Stimulated activated CD8-positive, alpha-beta memory T cell treated with anti-CD3 and anti-CD28 coated beads, Interleukin-15, amount 100 ng/mL, for 24 hours (primary cell): ENCODE results near the gene SLC6A9.
A peak's percentile ranks its signal among the peaks of the same experiment; 100 is the strongest.

ENCODE experiments used
- DNase-seq: peaks from one replicate; pipeline ENCODE4 v3.0.0-alpha.2; 2020; ENCODE audit warnings: low read depth

Gene SLC6A9

GRCh38 chr1:44002165-44002564 is 29.1 kb downstream of the SLC6A9 start:
- DNase-seq, result no peak

GRCh38 chr1:44000122-44000665 is 31.1 kb downstream of the SLC6A9 start:
- no peak for DNase-seq

- DNase-seq, result no peak
Observed at GRCh38 chr1:43999455-43999854, 31.8 kb downstream of the SLC6A9 start.

GRCh38 chr1:43998000-43998378 is 33.3 kb downstream of the SLC6A9 start:
- DNase-seq, result no peak

- no peak for DNase-seq
Observed at GRCh38 chr1:43997295-43997999, 33.8 kb downstream of the SLC6A9 start.

- DNase-seq, result no peak
Observed at GRCh38 chr1:43996733-43997115, 34.5 kb downstream of the SLC6A9 start.

- no peak for DNase-seq
Observed at GRCh38 chr1:43995984-43996732, 35.1 kb downstream of the SLC6A9 start.

GRCh38 chr1:43994794-43995790 is 36.2 kb downstream of the SLC6A9 start:
- DNase-seq, result no peak

GRCh38 chr1:43994071-43994470 is 37.2 kb downstream of the SLC6A9 start:
- DNase-seq, result no peak

- DNase-seq, result no peak
Observed at GRCh38 chr1:43993206-43993914, 37.9 kb downstream of the SLC6A9 start.

GRCh38 chr1:43992232-43992995 is 38.8 kb downstream of the SLC6A9 start:
- no peak for DNase-seq

GRCh38 chr1:43991476-43992231 is 39.6 kb downstream of the SLC6A9 start, which contains the start of gene CCDC24:
TSS of gene CCDC24 (plus strand) at chr1:43991599. CDS start at chr1:43991879, 280 bp downstream.
- peak; percentile 58 for DNase-seq

GRCh38 chr1:43991200-43991475 is 40.1 kb downstream of the SLC6A9 start:
- DNase-seq, result no peak

- no peak for DNase-seq
Observed at GRCh38 chr1:43990271-43991199, 40.7 kb downstream of the SLC6A9 start.

- DNase-seq, result no peak
Observed at GRCh38 chr1:43987159-43987902, 43.9 kb downstream of the SLC6A9 start.

GRCh38 chr1:43986712-43987111 is 44.5 kb downstream of the SLC6A9 start:
- no peak for DNase-seq

GRCh38 chr1:43985984-43986595 is 45.2 kb downstream of the SLC6A9 start:
- DNase-seq, result no peak

GRCh38 chr1:43984855-43985254 is 46.4 kb downstream of the SLC6A9 start:
- no peak for DNase-seq
